K562 (cell line): ENCODE measurements around the gene SDHC. TPM values are rescaled to one million over a fixed set of nuclear protein-coding genes. Genes with fewer than 3 reads are reported as not detected.

Experiments
- CCAR2 ChIP-seq: fragments of 200-400 bp; formaldehyde crosslinking; IDR thresholded peaks from 2 replicates; pipeline ENCODE4 v1.6.1; 2017; ENCODE audit warnings: mild to moderate bottlenecking, low read depth, low read length
- EP300 ChIP-seq: IDR thresholded peaks from 2 replicates; pipeline ENCODE4 v1.6.1; 2012; ENCODE audit warnings: low read length, improper control_type of control experiment
- EP400 ChIP-seq: fragments of 450-650 bp; IDR thresholded peaks from 2 replicates; pipeline ENCODE4 v1.6.1; 2017; ENCODE audit warnings: antibody characterized with exemption, mild to moderate bottlenecking, moderate library complexity
- ETV6 ChIP-seq, 3 experiments: fragments of 150-350 bp in 1 of 3; sonication (generic) in 1 of 3; formaldehyde crosslinking in 1 of 3; IDR thresholded peaks; 2 replicates each; pipeline versions ENCODE4 v1.6.1 to v1.8.0; 2014 to 2022; ENCODE audit warnings: borderline replicate concordance in 2 of 3, low read depth in 2 of 3, antibody characterized with exemption in 1 of 3, low read length in 1 of 3, mild to moderate bottlenecking in 1 of 3, missing genetic modification reagents in 1 of 3
- MCM2 ChIP-seq: fragments of 450-650 bp; IDR thresholded peaks from 2 replicates; pipeline ENCODE4 v1.6.1; 2017; ENCODE audit warnings: low read depth, mild to moderate bottlenecking
- MCM3 ChIP-seq: fragments of 450-650 bp; IDR thresholded peaks from 2 replicates; pipeline ENCODE4 v1.6.1; 2016
- NFE2 ChIP-seq: IDR thresholded peaks from 2 replicates; pipeline ENCODE4 v1.6.1; 2014; ENCODE audit warnings: antibody characterized with exemption, low read depth
- POLR2G ChIP-seq: fragments of 200-400 bp; formaldehyde crosslinking; IDR thresholded peaks from 2 replicates; pipeline ENCODE4 v1.6.1; 2017; ENCODE audit warnings: low read depth, mild to moderate bottlenecking, antibody characterized with exemption, low read length, moderate library complexity
- RBBP5 ChIP-seq: fragments of 200-600 bp; sonication (generic); IDR thresholded peaks from 2 replicates; pipeline ENCODE4 v1.6.1; 2012; ENCODE audit warnings: borderline replicate concordance, mild to moderate bottlenecking, low read length, control low read depth, inconsistent platforms; ENCODE audit not compliant: insufficient read depth, poor library complexity, severe bottlenecking
- RBM17 ChIP-seq: fragments of 200-400 bp; formaldehyde crosslinking; IDR thresholded peaks from 2 replicates; pipeline ENCODE4 v1.6.1; 2017; ENCODE audit warnings: low read depth, mild to moderate bottlenecking, low read length, borderline replicate concordance
- RFX1 ChIP-seq: fragments of 450-650 bp; IDR thresholded peaks from 2 replicates; pipeline ENCODE4 v1.6.1; 2016; ENCODE audit warnings: mild to moderate bottlenecking, moderate library complexity
- SMARCA5 ChIP-seq: fragments of 450-650 bp; IDR thresholded peaks from 2 replicates; pipeline ENCODE4 v1.6.1; 2016
- ZNF695 ChIP-seq: fragments of 450-650 bp; formaldehyde crosslinking; IDR thresholded peaks from 2 replicates; pipeline ENCODE4 v1.4.0; 2020; ENCODE audit warnings: mild to moderate bottlenecking, moderate library complexity
- polyA plus RNA-seq, 8 experiments: library from polyadenylated mRNA; depleted of rRNA in 4 of 8; stranded (reverse) in 5 of 8; unstranded in 3 of 8; fragments of >200 nt; fragmentation: Nextera tagmentation in 2 of 8; fragmentation: Illumina TruSeq in 1 of 8; extraction: Ambion mirVana in 2 of 8; extraction: Trizol in 1 of 8; gene quantifications; 2 replicates each; pipeline versions ENCODE4 v1.2.1 to v1.2.3, GENCODE V29; 2011 to 2014; ENCODE audit warnings: inconsistent platforms in 1 of 8, missing spikeins in 1 of 8
- total RNA-seq, 7 experiments: library from RNA; depleted of rRNA in 6 of 7; stranded (reverse); fragments of >200 nt in 6 of 7; fragmentation: Illumina TruSeq in 2 of 7; extraction: Trizol in 2 of 7; gene quantifications; 2 replicates each; pipeline versions ENCODE4 v1.2.1 to v1.2.3, GENCODE V29; 2011 to 2021; ENCODE audit warnings: low replicate concordance in 1 of 7
- TF ChIP-seq, protein P1 (sequence below): fragments of 450-650 bp; formaldehyde crosslinking; IDR thresholded peaks from 2 replicates; pipeline ENCODE4 v1.4.0; 2022; ENCODE audit warnings: mild to moderate bottlenecking, moderate library complexity
- TF ChIP-seq, protein P2 (sequence below): fragments of 250-450 bp; sonication (Bioruptor Pico); IDR thresholded peaks from 2 replicates; pipeline ENCODE4 v1.4.0; 2020; ENCODE audit warnings: mild to moderate bottlenecking, moderate library complexity
- TF ChIP-seq, protein P3 (sequence below): fragments of 150-350 bp; IDR thresholded peaks from 2 replicates; pipeline ENCODE4 v1.6.1; 2014; ENCODE audit warnings: low read depth, mild to moderate bottlenecking, low read length, borderline replicate concordance
- TF ChIP-seq, protein P4 (sequence below), 2 experiments: fragments of 450-650 bp; IDR thresholded peaks; 2 replicates each; pipeline ENCODE4 v1.6.1; 2016
- TF ChIP-seq, protein P5 (sequence below): fragments of 250-450 bp; sonication (Bioruptor Pico); IDR thresholded peaks from 2 replicates; pipeline ENCODE4 v1.8.0; 2021; ENCODE audit warnings: borderline replicate concordance, mild to moderate bottlenecking, moderate library complexity; ENCODE audit not compliant: poor library complexity, severe bottlenecking

The SDHC gene
- total and polyA plus RNA-seq, 9 of the 15 experiments (the other 6 are each of a cell fraction or from before 2014, with no cell fraction given) = 7.7 to 309 (median 174) TPM

DNA sequence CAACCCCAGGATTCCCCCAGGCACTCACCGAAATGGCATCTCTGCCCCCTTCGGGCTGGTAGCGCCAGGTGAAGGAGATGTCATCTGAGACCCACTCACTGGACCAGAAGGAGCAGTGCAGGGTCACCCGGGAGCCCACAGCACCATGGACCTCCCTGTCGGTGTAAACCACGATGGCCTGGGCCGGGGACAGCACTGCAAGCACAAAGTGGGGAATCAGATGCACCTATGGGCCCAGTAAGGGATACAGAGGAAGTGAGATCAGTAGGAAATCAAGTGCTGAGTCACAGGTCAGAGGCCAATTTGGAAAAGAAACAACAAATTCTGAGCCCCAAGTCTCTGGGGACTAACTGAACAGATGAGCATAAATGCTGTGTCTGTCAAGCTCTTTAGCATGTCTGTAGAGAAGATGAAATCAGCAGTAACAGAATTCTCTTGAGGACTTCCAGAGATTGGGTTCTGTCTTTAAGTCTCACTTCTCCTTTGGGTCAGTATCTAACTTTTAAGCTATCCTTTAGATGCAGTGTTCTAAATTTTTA is 6.9 kb upstream of the SDHC start (continued):
- TF ChIP-seq CCAR2 (no peak), RBBP5 (no peak), MCM3 (no peak), EP300 (peak; percentile 49), MCM2 (no peak), ZNF695 (CRISPR knock-in tag) (no peak), ETV6 (IDR thresholded peaks at IDR 0.05; ENCODE audit: borderline replicate concordance in 1 of 2, low read depth in 2 of 2, low read length in 1 of 2) (no peak), ETV6 (CRISPR knock-in tag; IDR thresholded peaks at IDR 0.05; ENCODE audit: borderline replicate concordance) (no peak), RBM17 (no peak), POLR2G (peak; percentile 59), RFX1 (no peak), NFE2 (peak; percentile 96), EP400 (peak; percentile 45), SMARCA5 (no peak)
- TF ChIP-seq, protein P1, sequence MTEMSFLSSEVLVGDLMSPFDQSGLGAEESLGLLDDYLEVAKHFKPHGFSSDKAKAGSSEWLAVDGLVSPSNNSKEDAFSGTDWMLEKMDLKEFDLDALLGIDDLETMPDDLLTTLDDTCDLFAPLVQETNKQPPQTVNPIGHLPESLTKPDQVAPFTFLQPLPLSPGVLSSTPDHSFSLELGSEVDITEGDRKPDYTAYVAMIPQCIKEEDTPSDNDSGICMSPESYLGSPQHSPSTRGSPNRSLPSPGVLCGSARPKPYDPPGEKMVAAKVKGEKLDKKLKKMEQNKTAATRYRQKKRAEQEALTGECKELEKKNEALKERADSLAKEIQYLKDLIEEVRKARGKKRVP (CRISPR knock-in tag) = peak; percentile 62; the same call in 1 of the 2 replicates
- TF ChIP-seq, protein P2, sequence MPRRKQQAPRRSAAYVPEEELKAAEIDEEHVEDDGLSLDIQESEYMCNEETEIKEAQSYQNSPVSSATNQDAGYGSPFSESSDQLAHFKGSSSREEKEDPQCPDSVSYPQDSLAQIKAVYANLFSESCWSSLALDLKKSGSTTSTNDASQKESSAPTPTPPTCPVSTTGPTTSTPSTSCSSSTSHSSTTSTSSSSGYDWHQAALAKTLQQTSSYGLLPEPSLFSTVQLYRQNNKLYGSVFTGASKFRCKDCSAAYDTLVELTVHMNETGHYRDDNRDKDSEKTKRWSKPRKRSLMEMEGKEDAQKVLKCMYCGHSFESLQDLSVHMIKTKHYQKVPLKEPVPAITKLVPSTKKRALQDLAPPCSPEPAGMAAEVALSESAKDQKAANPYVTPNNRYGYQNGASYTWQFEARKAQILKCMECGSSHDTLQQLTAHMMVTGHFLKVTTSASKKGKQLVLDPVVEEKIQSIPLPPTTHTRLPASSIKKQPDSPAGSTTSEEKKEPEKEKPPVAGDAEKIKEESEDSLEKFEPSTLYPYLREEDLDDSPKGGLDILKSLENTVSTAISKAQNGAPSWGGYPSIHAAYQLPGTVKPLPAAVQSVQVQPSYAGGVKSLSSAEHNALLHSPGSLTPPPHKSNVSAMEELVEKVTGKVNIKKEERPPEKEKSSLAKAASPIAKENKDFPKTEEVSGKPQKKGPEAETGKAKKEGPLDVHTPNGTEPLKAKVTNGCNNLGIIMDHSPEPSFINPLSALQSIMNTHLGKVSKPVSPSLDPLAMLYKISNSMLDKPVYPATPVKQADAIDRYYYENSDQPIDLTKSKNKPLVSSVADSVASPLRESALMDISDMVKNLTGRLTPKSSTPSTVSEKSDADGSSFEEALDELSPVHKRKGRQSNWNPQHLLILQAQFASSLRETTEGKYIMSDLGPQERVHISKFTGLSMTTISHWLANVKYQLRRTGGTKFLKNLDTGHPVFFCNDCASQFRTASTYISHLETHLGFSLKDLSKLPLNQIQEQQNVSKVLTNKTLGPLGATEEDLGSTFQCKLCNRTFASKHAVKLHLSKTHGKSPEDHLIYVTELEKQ (CRISPR knock-in tag) = no peak
- TF ChIP-seq, protein P3, sequence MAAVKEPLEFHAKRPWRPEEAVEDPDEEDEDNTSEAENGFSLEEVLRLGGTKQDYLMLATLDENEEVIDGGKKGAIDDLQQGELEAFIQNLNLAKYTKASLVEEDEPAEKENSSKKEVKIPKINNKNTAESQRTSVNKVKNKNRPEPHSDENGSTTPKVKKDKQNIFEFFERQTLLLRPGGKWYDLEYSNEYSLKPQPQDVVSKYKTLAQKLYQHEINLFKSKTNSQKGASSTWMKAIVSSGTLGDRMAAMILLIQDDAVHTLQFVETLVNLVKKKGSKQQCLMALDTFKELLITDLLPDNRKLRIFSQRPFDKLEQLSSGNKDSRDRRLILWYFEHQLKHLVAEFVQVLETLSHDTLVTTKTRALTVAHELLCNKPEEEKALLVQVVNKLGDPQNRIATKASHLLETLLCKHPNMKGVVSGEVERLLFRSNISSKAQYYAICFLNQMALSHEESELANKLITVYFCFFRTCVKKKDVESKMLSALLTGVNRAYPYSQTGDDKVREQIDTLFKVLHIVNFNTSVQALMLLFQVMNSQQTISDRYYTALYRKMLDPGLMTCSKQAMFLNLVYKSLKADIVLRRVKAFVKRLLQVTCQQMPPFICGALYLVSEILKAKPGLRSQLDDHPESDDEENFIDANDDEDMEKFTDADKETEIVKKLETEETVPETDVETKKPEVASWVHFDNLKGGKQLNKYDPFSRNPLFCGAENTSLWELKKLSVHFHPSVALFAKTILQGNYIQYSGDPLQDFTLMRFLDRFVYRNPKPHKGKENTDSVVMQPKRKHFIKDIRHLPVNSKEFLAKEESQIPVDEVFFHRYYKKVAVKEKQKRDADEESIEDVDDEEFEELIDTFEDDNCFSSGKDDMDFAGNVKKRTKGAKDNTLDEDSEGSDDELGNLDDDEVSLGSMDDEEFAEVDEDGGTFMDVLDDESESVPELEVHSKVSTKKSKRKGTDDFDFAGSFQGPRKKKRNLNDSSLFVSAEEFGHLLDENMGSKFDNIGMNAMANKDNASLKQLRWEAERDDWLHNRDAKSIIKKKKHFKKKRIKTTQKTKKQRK = no peak
- TF ChIP-seq, protein P4, sequence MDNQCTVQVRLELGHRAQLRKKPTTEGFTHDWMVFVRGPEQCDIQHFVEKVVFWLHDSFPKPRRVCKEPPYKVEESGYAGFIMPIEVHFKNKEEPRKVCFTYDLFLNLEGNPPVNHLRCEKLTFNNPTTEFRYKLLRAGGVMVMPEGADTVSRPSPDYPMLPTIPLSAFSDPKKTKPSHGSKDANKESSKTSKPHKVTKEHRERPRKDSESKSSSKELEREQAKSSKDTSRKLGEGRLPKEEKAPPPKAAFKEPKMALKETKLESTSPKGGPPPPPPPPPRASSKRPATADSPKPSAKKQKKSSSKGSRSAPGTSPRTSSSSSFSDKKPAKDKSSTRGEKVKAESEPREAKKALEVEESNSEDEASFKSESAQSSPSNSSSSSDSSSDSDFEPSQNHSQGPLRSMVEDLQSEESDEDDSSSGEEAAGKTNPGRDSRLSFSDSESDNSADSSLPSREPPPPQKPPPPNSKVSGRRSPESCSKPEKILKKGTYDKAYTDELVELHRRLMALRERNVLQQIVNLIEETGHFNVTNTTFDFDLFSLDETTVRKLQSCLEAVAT (IDR thresholded peaks at IDR 0.05) = no peak
- TF ChIP-seq, protein P5, sequence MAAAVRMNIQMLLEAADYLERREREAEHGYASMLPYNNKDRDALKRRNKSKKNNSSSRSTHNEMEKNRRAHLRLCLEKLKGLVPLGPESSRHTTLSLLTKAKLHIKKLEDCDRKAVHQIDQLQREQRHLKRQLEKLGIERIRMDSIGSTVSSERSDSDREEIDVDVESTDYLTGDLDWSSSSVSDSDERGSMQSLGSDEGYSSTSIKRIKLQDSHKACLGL (CRISPR knock-in tag) = no peak
